Stimulated activated CD8-positive, alpha-beta memory T cell treated with anti-CD3 and anti-CD28 coated beads, Interleukin-15, amount 100 ng/mL, for 4 hours (primary cell): Measurements from ENCODE around the gene ESD.

Source experiments
- DNase-seq, 2 donors: peaks; one replicate each; pipeline ENCODE4 v3.0.0-alpha.2; 2020; ENCODE audit warnings: low read depth in 2 of 2

ESD gene

DNA sequence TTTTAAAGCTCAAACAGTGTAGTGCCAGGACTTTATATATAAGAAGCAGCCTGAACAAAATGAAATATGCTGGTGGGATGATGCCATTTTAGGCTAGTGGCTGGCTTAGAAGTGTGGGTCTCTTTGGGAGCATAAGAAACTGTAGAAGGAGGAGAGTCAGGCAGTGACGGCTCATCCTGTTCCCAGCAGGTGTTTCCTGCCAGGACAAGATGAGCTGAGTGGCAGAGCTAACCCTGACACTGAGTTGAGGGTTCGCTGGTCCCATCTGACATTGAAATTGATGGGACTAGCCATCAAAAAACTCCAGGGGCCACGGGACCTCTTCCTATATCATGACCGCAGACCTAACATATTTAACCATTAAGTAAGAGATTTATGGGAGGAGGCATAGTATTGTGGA, 51.3 kb downstream of the ESD start:
- DNase-seq: no peak

DNA sequence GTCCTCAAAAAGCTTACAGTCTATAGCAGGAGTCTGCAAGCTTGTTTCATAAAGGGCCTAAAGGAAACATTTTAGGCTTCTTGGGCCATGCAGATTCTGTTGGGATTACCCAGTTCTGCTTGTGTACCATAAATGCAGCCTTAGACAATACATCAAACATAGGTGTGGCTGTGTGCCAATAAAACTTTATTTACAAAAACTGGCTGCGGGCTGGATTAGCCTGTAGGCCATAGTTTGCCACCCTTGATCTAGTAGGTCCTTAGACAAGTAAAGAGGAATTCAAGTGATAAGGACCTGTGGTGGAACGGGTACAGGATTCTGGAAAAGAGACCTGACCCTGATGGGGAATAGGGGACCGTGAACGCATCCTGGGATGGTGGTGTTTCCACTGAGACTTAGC, 51.9 kb downstream of the ESD start:
- no peak for DNase-seq

DNA sequence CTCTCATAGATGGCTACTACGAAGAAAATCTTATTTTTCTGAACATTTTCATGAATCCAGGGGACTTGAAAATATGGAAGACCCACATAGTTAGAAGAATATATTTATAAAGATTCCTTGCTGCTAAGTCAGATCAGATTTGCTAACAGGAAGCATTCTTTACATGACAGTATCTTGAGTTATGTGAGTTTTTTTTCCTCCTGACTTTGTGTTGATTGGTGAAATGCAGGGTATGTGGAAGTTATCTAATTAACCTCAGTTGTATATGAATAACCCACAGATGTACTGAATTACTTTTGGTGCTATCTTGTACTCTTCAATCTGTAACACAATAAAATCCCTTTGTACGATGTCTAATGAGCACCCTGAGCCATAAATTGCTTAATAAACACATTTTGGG, 53.8 kb downstream of the ESD start:
- DNase-seq: no peak

DNA sequence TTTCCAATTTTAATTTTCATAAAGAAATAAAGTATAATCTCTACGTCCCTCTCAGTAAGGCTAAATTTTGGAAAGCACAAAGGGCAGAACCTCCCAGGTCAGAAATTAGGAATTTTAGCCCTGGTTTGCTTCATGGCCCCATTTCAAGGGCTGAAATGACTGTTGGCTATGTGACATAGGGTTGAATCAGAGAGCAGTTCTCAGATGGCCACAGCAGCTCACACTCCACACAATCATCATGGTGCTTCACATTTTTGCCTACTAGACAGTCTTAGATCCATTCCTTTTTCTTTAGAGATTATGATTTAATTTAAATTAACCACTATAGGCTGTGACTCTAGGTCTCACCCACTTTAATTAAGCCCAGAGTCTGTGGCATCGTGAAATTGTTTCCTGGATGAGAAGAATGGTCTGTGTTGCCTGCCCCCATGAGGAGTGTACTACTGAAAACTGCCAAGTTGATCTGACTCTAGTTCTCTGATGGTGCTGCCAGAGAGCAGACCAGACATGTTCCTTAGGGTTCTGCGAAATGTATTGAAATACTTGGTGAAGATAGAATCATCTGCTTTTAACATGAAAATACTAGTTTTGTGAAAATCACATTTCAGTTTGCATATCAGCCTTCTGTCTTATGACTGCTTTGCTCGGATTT, 57.4 kb downstream of the ESD start:
- DNase-seq: no peak

DNA sequence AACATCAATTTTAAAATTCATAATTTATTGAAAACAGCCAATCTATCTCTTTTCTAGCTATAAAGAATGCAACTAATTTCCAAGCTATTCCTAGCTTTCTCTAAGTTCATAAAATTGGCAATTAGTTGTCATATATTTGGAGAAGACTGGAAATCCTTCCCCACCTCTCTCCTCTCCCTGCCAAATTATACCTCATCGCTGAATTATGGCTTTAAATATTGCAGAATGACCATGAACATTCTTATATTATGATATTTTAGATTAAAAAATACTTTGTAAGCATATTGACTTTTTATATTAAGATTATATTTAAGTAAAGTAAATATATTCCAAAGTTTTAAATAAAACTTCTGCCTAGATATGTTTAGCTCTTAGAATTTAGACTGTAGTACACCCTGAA, 58.2 kb downstream of the ESD start:
- no peak for DNase-seq

DNA sequence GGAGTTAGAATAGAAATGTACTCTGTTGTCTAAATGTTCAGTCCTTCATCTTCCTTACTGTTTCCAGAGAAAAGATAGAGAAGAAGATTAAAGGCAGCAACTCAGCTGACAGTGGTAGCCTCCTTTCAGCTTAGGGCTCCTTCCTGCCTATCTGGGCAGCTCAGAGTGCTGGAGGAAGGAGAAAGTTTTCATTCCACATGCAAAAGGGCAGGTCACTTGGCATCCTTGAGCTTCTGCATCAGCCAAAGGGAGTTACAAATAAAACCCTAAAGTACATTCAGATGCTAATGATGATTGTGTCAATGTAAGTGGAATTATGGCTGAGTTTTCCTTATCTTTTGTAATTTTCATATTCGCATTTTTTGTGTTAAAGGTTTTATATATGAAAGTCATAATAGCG, 58.9 kb downstream of the ESD start:
- no peak for DNase-seq

DNA sequence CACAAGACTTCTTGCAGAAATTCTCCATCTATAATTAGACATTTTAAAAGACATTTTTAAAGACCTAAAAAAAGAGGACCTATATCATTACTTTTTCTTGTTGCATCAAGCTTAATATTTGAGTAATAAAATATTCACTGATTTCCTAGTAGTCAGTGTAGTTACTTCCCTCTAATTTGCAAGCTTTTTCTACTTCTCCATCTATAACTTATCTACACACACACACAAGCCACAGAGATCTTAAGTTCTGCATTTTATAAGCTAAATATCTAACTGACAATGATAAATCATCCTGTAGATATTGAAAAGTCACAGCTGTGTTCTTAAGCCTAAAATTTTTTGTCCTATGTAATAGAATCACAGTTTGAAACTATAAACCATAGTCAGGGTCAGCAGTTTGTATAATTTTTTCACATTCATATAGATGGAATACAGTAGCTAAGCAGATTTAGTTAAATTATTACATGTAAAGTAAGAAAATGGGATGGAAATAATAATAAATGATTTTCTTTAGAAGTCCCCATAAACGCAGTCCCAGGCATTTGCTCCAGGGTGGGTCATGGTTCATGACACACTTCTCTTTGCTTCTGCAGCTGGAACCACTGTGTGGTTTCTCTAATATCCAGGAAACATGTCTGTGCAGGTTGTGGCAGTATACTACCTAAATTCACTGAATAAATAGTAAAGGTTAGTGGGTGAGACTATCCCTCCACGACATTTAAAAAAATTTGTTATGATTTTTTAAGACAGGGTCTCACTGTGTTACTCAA, 60.2 kb downstream of the ESD start:
- no peak for DNase-seq

DNA sequence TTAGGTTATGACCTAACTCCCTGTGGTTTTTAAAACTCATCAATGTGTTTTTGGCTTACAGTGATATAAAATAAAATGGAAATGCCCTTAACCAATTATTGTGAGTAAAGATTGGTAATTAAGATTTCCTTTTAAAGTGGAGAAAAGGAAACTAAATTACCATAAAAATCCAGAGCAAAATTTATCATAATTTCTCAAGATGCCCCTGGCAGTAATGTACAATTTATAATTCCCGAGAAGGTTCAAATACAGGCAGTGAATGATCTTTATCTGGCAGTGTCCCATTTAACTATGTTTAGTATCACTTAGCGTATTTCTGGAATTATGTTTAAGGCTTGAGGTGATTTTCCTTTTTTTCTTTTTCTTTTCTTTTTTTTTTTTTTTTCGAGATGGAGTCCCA, 61.5 kb downstream of the ESD start:
- no peak for DNase-seq

DNA sequence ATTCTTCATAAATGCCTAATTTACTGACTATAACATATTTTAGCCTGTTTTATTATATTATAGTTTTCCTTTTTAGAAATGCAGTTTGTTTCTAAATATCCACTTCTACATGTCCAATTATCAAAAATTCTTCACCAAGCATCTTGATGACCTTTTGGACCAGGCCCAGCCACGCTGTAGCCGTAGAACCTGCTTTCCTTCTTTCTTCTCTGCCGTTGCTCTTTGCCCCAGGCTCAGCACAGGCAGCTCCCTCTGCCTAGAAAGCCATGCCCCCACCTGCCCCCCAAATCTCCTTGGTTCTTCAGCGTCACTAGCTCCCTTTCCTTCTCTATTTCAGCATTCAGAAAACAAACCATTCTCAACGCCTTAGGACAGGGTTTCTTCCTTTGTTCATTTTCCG, 65.4 kb downstream of the ESD start:
- no peak for DNase-seq

DNA sequence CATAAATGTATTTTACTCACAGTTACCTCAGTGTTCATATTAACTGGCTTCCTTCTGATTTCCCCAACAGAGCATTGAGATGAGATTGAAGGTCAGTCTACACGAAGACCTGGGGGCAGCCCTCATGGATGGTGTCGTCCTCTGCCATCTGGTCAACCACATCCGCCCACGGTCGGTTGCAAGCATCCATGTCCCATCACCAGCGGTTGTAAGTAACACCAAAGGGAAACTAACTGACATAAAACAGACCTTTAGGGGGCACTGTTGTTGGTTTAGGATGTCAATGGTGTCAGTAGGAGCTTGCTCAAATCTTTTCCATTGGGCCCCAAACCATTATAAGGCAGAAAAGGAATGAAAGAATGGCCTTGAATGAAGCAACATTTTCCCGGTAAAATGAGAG, 68.2 kb downstream of the ESD start:
- DNase-seq: no peak

DNA sequence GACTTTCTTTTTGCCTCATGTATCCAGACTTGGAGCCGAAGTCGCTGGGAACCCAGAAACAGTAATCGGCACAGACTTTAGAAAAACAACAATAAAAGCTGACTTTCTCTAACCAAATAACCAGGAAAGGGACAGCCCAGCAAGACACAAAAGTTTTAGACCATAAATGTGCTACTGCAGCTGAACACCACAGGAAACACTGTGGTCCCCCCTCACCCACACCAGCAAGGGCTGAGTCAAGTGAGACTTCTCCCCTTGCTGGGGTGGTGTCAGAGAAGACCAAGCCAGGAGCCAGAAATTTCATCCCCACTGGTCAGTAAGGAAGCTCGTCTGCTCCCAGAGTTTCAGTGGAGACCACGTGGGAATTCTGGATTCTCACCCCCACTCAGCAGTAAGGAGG, 70.6 kb downstream of the ESD start:
- DNase-seq: no peak
